HepG2 (cell line): Measurements from ENCODE around the gene GATB. TPM values are rescaled to one million over a fixed set of nuclear protein-coding genes. Genes with fewer than 3 reads are reported as not detected.

Experiments
- ATAC-seq: fragments of 200-7000 bp; cut with Tn5 transposase; 3 replicates; pipeline ENCODE4 v1.9.1; 2020; ENCODE audit warnings: mild to moderate bottlenecking, moderate library complexity
- BruUV-seq: library from RNA; stranded (reverse); fragments of 400-500 nt; replicated peaks from 2 replicates; lab custom pipeline; 2021; lab: Mats Ljungman, UMichigan
- CTCF ChIA-PET: fragments of 300-600 bp; formaldehyde crosslinking; extraction: SDS; loops from one replicate; lab custom pipeline; 2021; ENCODE audit warnings: low total read pairs, inconsistent platforms, low intra/inter-chr PET ratio; lab: Yijun Ruan, JAX
- POLR2A ChIA-PET: fragments of 350-600 bp; sonication (Branson Sonifier 250); formaldehyde crosslinking; loops from one replicate; lab custom pipeline; 2020; ENCODE audit warnings: antibody characterized with exemption, inconsistent platforms; lab: Yijun Ruan, JAX
- DNase-seq: peaks from one replicate; pipeline ENCODE4 v3.0.0-alpha.2; 2015; ENCODE audit warnings: low spot score
- FAIRE-seq: peaks from 3 replicates; lab custom pipeline; 2011; peaks lifted over from hg19 to GRCh38; lab: Jason Lieb, UNC
- H2AFZ ChIP-seq: one replicate; pipeline ENCODE4 v1.6.1; 2011; ENCODE audit warnings: low read length, inconsistent platforms
- H3K27ac ChIP-seq: fragments of 300-600 bp; 3 replicates; pipeline ENCODE4 v1.8.0; 2011; ENCODE audit warnings: mixed run types, mild to moderate bottlenecking, mixed read lengths, low read length, inconsistent platforms; ENCODE audit not compliant: insufficient read depth; ENCODE audit errors: extremely low read length
- H3K27me3 ChIP-seq, 2 experiments: fragments of 200-600 bp in 1 of 2; 2 replicates in 1 of 2; 3 replicates in 1 of 2; pipeline versions ENCODE4 v1.6.0 to v1.8.0; 2011; ENCODE audit warnings: low read length in 2 of 2, mild to moderate bottlenecking in 2 of 2, moderate library complexity in 2 of 2, inconsistent platforms in 1 of 2; ENCODE audit not compliant: insufficient read depth in 2 of 2, control insufficient read depth in 1 of 2
- H3K36me3 ChIP-seq, 2 experiments: fragments of 200-600 bp in 1 of 2; replicated peaks in 1 of 2; 2 replicates in 1 of 2; 3 replicates in 1 of 2; pipeline versions ENCODE4 v1.5.1 to v1.8.0; 2011; ENCODE audit warnings: low read length in 2 of 2, inconsistent platforms in 1 of 2; ENCODE audit not compliant: insufficient read depth in 2 of 2, control insufficient read depth in 1 of 2
- H3K4me1 ChIP-seq: 2 replicates; pipeline ENCODE4 v1.5.1; 2012; ENCODE audit warnings: low read length, inconsistent platforms; ENCODE audit not compliant: insufficient read depth
- H3K4me2 ChIP-seq: 2 replicates; pipeline ENCODE4 v1.6.0; 2011; ENCODE audit warnings: low read depth, low read length, inconsistent platforms
- H3K4me3 ChIP-seq, 3 experiments: fragments of 200-600 bp in 1 of 3; sonication (generic), shearing (Covaris generic) in 1 of 3; replicated peaks in 1 of 3; 2 replicates each; pipeline ENCODE4 v1.5.1; 2011 to 2016; ENCODE audit warnings: low read length in 3 of 3, inconsistent platforms in 2 of 3, low read depth in 2 of 3, mild to moderate bottlenecking in 2 of 3, control low read depth in 1 of 3, mixed read lengths in 1 of 3; ENCODE audit not compliant: insufficient read depth in 1 of 3
- H3K79me2 ChIP-seq: one replicate; pipeline ENCODE4 v1.6.1; 2011; ENCODE audit warnings: low read length, inconsistent platforms; ENCODE audit not compliant: insufficient read depth
- H3K9ac ChIP-seq: 2 replicates; pipeline ENCODE4 v1.6.0; 2011; ENCODE audit warnings: mild to moderate bottlenecking, low read depth, low read length, inconsistent platforms; ENCODE audit not compliant: insufficient read depth
- H3K9me3 ChIP-seq: 2 replicates; pipeline ENCODE4 v1.5.1; 2012; ENCODE audit warnings: mild to moderate bottlenecking, low read length
- H4K20me1 ChIP-seq: 2 replicates; pipeline ENCODE4 v1.6.0; 2011; ENCODE audit warnings: inconsistent platforms, mild to moderate bottlenecking, low read length, moderate library complexity; ENCODE audit not compliant: insufficient read depth
- HNRNPUL1 ChIP-seq: fragments of 200-400 bp; formaldehyde crosslinking; IDR thresholded peaks from 2 replicates; pipeline ENCODE4 v1.6.1; 2017; ENCODE audit warnings: low read depth, mild to moderate bottlenecking, low read length, moderate library complexity
- JUN ChIP-seq: sonication (generic); formaldehyde crosslinking; IDR thresholded peaks from 2 replicates; pipeline ENCODE4 v1.4.0; 2020; ENCODE audit warnings: mild to moderate bottlenecking, missing genetic modification reagents
- MIXL1 ChIP-seq: IDR thresholded peaks from 2 replicates; pipeline ENCODE4 v1.6.1; 2016
- NFE2L2 ChIP-seq: fragments of 150-350 bp; IDR thresholded peaks from 2 replicates; pipeline ENCODE4 v1.6.1; 2014; ENCODE audit warnings: low read length
- PAX8 ChIP-seq: sonication (generic); formaldehyde crosslinking; IDR thresholded peaks from 2 replicates; pipeline ENCODE4 v1.8.0; 2022; ENCODE audit warnings: mild to moderate bottlenecking, missing genetic modification reagents, borderline replicate concordance
- RARG ChIP-seq: sonication (generic); formaldehyde crosslinking; IDR thresholded peaks from 2 replicates; pipeline ENCODE4 v1.4.0; 2020; ENCODE audit warnings: low read depth, mild to moderate bottlenecking, missing genetic modification reagents
- SP5 ChIP-seq: IDR thresholded peaks from 2 replicates; pipeline ENCODE4 v1.6.1; 2016; ENCODE audit warnings: low read depth, borderline replicate concordance
- ZNF275 ChIP-seq: sonication (generic); formaldehyde crosslinking; IDR thresholded peaks from 2 replicates; pipeline ENCODE4 v1.8.0; 2022; ENCODE audit warnings: missing genetic modification reagents, mild to moderate bottlenecking, inconsistent platforms, borderline replicate concordance
- ZNF670 ChIP-seq: sonication (generic); formaldehyde crosslinking; IDR thresholded peaks from 2 replicates; pipeline ENCODE4 v1.8.0; 2022; ENCODE audit warnings: mild to moderate bottlenecking, missing genetic modification reagents, borderline replicate concordance
- WGBS: methylation state at CpG from one replicate; pipeline ENCODE4 v1.1.6; 2017; ENCODE audit warnings: low lambda C conversion rate; 5-methylcytosine and 5-hydroxymethylcytosine counted together
- in situ Hi-C: cut with HindIII; loops from 2 replicates; pipeline ENCODE4 v1.10.0; 2017; ENCODE audit warnings: low pct_unique_long_range_greater_than_20kb; ENCODE audit not compliant: extremely low pct_ligation_motif_present
- intact Hi-C: fragments of 100-400 bp; cut with micrococcal nuclease; formaldehyde crosslinking; loops from one replicate; pipeline ENCODE4 v1.10.0; 2022; ENCODE audit not compliant: unreplicated experiment
- polyA plus RNA-seq, 8 experiments: library from polyadenylated mRNA; depleted of rRNA in 3 of 8; stranded (reverse) in 7 of 8; unstranded in 1 of 8; fragments of >200 nt; fragmentation: Illumina TruSeq in 4 of 8; extraction: Trizol in 4 of 8; gene quantifications; 2 replicates each; pipeline versions ENCODE4 v1.2.1 to v1.2.3, GENCODE V29; 2011 to 2016; ENCODE audit warnings: low read depth in 4 of 8, missing spikeins in 1 of 8, mixed read lengths in 1 of 8; ENCODE audit not compliant: insufficient read depth in 1 of 8
- total RNA-seq, 5 experiments: library from RNA; depleted of rRNA; stranded (reverse); fragments of >200 nt; fragmentation: Illumina TruSeq; extraction: Trizol; gene quantifications; 2 replicates each; pipeline ENCODE4 v1.2.3, GENCODE V29; 2016; ENCODE audit warnings: low read depth in 1 of 5
- TF ChIP-seq, protein P1 (sequence below): IDR thresholded peaks from 2 replicates; pipeline ENCODE4 v1.6.1; 2016; ENCODE audit warnings: low read depth, missing genetic modification reagents, missing compliant biosample characterization

GATB gene
- total and polyA plus RNA-seq, 2 of the 13 experiments (the other 11 are each of a cell fraction or from before 2014, with no cell fraction given), result 32.3 to 32.4 TPM

GRCh38 chr4:151718984-151719955 is 41.5 kb downstream of the GATB start:
- no peaks in the 10 kb centered on the region for H3K27me3 ChIP-seq
- intact Hi-C loops (no loop called here), in situ Hi-C loops (no loop called here)
- WGBS, result 98% methylated on average over 17 of the region's 19 CpGs
- no peak overlapping the region for H3K4me3 ChIP-seq
- H2AFZ ChIP-seq, result no peak overlapping the region
- no peaks in the 10 kb centered on the region for H3K79me2 ChIP-seq
- ATAC-seq (no peak), FAIRE-seq (no peak), DNase-seq (no peak)
- H3K4me2 ChIP-seq, result no peak overlapping the region
- CTCF ChIA-PET, result no interaction called here
- BruUV-seq, result no TSS peak
- no peaks in the 10 kb centered on the region for H3K9me3 ChIP-seq
- TF ChIP-seq PAX8, result no peak
- TF ChIP-seq HNRNPUL1, result no peak
- no peak for TF ChIP-seq JUN (CRISPR knock-in tag)
- TF ChIP-seq RARG (CRISPR knock-in tag), result no peak
- POLR2A ChIA-PET, result no interaction called here
- peaks cover 4 to 44% of the 10 kb centered on the region in 2 experiments for H3K36me3 ChIP-seq
- no peak overlapping the region for H3K9ac ChIP-seq
- H4K20me1 ChIP-seq, result no peaks in the 10 kb centered on the region
- no peaks in the 10 kb centered on the region for H3K4me1 ChIP-seq
- no peak overlapping the region for H3K27ac ChIP-seq

DNA sequence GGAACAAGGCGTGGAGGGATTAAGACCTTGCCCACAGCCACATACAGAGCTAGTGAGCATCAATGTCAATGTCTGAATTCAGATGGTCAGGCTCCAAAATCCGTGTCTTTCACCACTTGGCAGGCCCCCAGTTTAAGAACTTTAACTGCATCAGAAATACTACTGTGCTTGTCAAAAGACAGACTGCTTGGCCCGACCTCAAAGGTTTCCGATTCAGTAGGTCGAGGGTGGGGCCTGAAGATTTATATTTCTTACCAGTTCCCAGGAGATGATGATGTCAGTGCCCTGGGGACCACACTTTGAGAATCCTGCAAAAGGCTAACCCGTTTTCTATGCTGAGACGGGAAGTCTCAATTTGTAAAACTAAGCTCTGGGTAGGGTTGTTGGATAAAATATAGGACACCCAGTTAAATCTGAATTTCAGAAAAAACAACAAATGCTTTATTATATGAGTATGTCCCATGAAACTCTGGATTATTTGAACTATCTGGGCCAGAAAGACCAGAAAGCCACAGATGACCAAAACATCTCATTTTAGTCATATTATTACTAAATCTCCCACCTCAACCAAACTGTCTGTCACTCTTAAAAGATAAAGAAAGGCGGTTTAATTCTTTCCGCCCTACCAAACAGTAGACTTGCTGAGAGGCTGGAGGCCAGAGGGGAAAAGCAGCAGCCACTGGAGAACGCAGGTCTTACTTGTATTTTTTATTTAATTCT is 42.7 kb downstream of the GATB start:
- FAIRE-seq, result no peak
- TF ChIP-seq NFE2L2, result no peak
- TF ChIP-seq, protein P1, sequence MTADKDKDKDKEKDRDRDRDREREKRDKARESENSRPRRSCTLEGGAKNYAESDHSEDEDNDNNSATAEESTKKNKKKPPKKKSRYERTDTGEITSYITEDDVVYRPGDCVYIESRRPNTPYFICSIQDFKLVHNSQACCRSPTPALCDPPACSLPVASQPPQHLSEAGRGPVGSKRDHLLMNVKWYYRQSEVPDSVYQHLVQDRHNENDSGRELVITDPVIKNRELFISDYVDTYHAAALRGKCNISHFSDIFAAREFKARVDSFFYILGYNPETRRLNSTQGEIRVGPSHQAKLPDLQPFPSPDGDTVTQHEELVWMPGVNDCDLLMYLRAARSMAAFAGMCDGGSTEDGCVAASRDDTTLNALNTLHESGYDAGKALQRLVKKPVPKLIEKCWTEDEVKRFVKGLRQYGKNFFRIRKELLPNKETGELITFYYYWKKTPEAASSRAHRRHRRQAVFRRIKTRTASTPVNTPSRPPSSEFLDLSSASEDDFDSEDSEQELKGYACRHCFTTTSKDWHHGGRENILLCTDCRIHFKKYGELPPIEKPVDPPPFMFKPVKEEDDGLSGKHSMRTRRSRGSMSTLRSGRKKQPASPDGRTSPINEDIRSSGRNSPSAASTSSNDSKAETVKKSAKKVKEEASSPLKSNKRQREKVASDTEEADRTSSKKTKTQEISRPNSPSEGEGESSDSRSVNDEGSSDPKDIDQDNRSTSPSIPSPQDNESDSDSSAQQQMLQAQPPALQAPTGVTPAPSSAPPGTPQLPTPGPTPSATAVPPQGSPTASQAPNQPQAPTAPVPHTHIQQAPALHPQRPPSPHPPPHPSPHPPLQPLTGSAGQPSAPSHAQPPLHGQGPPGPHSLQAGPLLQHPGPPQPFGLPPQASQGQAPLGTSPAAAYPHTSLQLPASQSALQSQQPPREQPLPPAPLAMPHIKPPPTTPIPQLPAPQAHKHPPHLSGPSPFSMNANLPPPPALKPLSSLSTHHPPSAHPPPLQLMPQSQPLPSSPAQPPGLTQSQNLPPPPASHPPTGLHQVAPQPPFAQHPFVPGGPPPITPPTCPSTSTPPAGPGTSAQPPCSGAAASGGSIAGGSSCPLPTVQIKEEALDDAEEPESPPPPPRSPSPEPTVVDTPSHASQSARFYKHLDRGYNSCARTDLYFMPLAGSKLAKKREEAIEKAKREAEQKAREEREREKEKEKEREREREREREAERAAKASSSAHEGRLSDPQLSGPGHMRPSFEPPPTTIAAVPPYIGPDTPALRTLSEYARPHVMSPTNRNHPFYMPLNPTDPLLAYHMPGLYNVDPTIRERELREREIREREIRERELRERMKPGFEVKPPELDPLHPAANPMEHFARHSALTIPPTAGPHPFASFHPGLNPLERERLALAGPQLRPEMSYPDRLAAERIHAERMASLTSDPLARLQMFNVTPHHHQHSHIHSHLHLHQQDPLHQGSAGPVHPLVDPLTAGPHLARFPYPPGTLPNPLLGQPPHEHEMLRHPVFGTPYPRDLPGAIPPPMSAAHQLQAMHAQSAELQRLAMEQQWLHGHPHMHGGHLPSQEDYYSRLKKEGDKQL (CRISPR knock-in tag), result no peak
- no peak for TF ChIP-seq ZNF275 (CRISPR knock-in tag)
- TF ChIP-seq MIXL1 (CRISPR knock-in tag), result no peak
- no peak for TF ChIP-seq ZNF670
- no peak for TF ChIP-seq SP5 (CRISPR knock-in tag)

More for the DNA sequence above, 42.7 kb downstream of the GATB start:
- Histone ChIP-seq H3K4me1 (no peaks in the 10 kb centered on the region), H3K36me3 (peaks cover 7 to 54% of the 10 kb centered on the region in 2 experiments), H3K9me3 (no peaks in the 10 kb centered on the region), H4K20me1 (no peaks in the 10 kb centered on the region), H3K27me3 (no peaks in the 10 kb centered on the region), H3K9ac (no peak overlapping the region), H3K79me2 (no peaks in the 10 kb centered on the region), H3K27ac (no peak overlapping the region), H3K4me2 (no peak overlapping the region), H2AFZ (no peak overlapping the region), H3K4me3 (no peak overlapping the region)
- intact Hi-C loops, result no loop called here
- WGBS, result 91% methylated on average over 10 of the region's 10 CpGs
- BruUV-seq, result no TSS peak
- in situ Hi-C loops, result no loop called here
- ATAC-seq (no peak), DNase-seq (no peak)
- CTCF ChIA-PET, result no interaction called here
- POLR2A ChIA-PET, result no interaction called here
